Mesodermal cell (in vitro differentiated cells): ENCODE measurements around the gene C11orf21.

ENCODE experiments used
- H3K27ac ChIP-seq: 2 replicates; pipeline ENCODE4 v1.7.0; 2013; ENCODE audit warnings: mild to moderate bottlenecking, low read depth, low read length, moderate library complexity; ENCODE audit not compliant: severe bottlenecking
- H3K36me3 ChIP-seq: 2 replicates; pipeline ENCODE4 v1.7.1; 2013; ENCODE audit warnings: mild to moderate bottlenecking, low read length, moderate library complexity; ENCODE audit not compliant: control insufficient read depth, insufficient read depth
- H3K4me1 ChIP-seq: one replicate; pipeline ENCODE4 v1.7.1; 2013; ENCODE audit warnings: mild to moderate bottlenecking, low read length; ENCODE audit not compliant: insufficient read depth, control insufficient read depth, poor library complexity, severe bottlenecking
- H3K4me3 ChIP-seq: 2 replicates; pipeline ENCODE4 v1.7.0; 2013; ENCODE audit warnings: low read length, control low read depth, mild to moderate bottlenecking; ENCODE audit not compliant: insufficient read depth, poor library complexity, severe bottlenecking; ENCODE audit errors: extremely low read depth
- H3K9me3 ChIP-seq: 2 replicates; pipeline ENCODE4 v1.7.1; 2013; ENCODE audit warnings: mild to moderate bottlenecking, low read length, moderate library complexity; ENCODE audit not compliant: control insufficient read depth
- WGBS, 2 experiments: methylation state at CpG; one replicate each; pipeline ENCODE4 v1.1.5; 2013; ENCODE audit warnings: missing lambda C conversion rate in 2 of 2; ENCODE audit not compliant: insufficient coverage in 2 of 2; 5-methylcytosine and 5-hydroxymethylcytosine counted together

The C11orf21 gene

DNA sequence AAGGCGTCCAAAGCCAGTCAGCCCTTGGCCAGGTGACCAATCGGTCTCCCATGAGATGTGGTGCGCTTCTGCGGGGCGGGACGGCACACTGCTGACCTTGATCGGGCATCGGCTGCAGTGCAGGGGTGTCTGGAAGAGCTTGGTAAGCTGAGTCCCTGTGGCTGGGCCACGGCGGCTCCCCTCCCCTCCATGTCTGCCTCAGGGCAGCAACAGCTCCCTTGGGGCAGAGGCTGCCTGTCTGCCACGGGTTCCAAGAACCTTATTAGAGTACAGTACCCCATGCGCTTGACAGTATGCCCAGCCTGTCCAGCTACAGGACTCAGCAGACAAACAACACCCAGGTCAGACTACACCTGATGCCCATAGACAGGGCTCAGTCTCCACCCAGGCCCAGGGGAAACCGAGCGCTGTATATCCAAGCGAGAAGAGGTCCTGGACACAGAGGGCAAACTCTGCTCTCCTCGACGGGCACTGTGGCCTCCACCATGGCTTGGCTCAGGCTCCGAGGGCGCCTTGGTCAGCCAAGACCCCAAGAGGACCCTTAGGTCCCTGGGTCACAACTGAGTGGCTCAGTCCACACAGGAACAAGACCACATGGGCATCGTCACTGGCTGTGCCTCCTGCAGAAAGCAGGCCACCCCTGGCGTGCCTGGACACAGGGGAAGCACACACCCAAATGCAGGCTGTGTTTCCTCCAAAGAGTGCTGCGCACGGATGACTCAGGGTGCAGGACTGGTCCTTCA is 19.0 kb upstream of the C11orf21 start:
- H3K27ac ChIP-seq, result no peak overlapping the region
- no peaks in the 10 kb centered on the region for H3K4me1 ChIP-seq
- no peaks in the 10 kb centered on the region for H3K36me3 ChIP-seq
- no peak overlapping the region for H3K4me3 ChIP-seq
- no peaks in the 10 kb centered on the region for H3K9me3 ChIP-seq
- WGBS, 2 experiments, result 83 to 86% methylated on average over 21 to 23 of the region's 23 CpGs

GRCh38 chr11:2319791-2320472 is 18.2 kb upstream of the C11orf21 start:
- no peak overlapping the region for H3K4me3 ChIP-seq
- no peak overlapping the region for H3K27ac ChIP-seq
- H3K36me3 ChIP-seq, result no peaks in the 10 kb centered on the region
- 85 to 91% methylated on average over 6 to 10 of the region's 10 CpGs for WGBS, 2 experiments
- H3K4me1 ChIP-seq, result no peaks in the 10 kb centered on the region
- H3K9me3 ChIP-seq, result no peaks in the 10 kb centered on the region

DNA sequence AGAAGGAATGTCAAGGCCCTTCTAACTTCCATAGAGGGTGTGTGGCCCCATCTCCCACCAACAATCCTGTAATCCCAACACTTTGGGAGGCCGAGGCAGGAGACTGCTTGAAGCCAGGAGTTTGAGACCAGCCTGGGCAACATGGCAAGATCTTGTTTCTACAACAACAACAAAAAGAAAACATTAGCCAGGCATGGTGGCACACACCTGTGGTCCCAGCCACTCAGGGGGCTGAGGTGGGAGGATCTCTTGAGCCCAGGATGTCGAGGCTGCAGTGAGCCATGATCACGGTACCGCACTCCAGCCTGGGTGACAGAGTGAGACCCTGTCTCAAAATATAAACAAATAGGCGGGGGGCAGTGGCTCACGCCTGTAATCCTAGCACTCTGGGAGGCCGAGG is 17.0 kb upstream of the C11orf21 start:
- 90 to 95% methylated on average over 5 to 6 of the region's 7 CpGs for WGBS, 2 experiments
- Histone ChIP-seq H3K36me3 (no peaks in the 10 kb centered on the region), H3K9me3 (no peaks in the 10 kb centered on the region), H3K4me3 (no peak overlapping the region), H3K27ac (no peak overlapping the region), H3K4me1 (no peaks in the 10 kb centered on the region)

DNA sequence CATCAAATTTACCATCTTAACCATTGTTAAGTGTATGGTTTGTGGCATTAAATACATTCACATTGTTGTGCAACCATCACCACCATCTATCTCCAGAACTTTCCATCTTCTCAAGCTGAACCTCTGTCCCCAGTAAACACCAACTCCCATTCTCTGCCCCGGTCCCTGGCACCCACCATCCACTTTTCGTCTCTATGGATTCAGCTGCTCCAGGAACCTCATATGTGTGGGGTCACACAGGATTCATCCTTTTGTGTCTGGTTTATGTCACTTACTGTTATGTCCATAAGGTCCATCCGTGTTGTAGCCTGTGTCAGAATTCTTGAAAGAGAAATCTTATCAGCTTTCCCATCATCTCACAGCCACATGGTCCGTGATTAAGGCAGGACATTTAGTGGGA is 16.4 kb upstream of the C11orf21 start:
- Histone ChIP-seq H3K9me3 (no peaks in the 10 kb centered on the region), H3K36me3 (no peaks in the 10 kb centered on the region)
- 81 to 90% methylated on average over 3 of the region's 4 CpGs for WGBS, 2 experiments

GRCh38 chr11:2317354-2318050 is 15.8 kb upstream of the C11orf21 start:
- no peaks in the 10 kb centered on the region for H3K9me3 ChIP-seq
- peaks cover 6% of the 10 kb centered on the region for H3K4me1 ChIP-seq
- no peaks in the 10 kb centered on the region for H3K36me3 ChIP-seq
- no peak overlapping the region for H3K4me3 ChIP-seq
- no peak overlapping the region for H3K27ac ChIP-seq
- WGBS, 2 experiments, result 87 to 91% methylated on average over 12 to 17 of the region's 17 CpGs

More for the DNA sequence above, 16.4 kb upstream of the C11orf21 start:
- Histone ChIP-seq H3K4me3 (no peak overlapping the region), H3K4me1 (no peaks in the 10 kb centered on the region), H3K27ac (no peak overlapping the region)

- Histone ChIP-seq H3K27ac (no peak overlapping the region), H3K9me3 (no peaks in the 10 kb centered on the region), H3K36me3 (no peaks in the 10 kb centered on the region), H3K4me1 (peaks cover 7% of the 10 kb centered on the region), H3K4me3 (no peak overlapping the region)
- 92 to 95% methylated on average over 3 of the region's 3 CpGs for WGBS, 2 experiments
Observed at GRCh38 chr11:2316963-2317244, 15.2 kb upstream of the C11orf21 start.

DNA sequence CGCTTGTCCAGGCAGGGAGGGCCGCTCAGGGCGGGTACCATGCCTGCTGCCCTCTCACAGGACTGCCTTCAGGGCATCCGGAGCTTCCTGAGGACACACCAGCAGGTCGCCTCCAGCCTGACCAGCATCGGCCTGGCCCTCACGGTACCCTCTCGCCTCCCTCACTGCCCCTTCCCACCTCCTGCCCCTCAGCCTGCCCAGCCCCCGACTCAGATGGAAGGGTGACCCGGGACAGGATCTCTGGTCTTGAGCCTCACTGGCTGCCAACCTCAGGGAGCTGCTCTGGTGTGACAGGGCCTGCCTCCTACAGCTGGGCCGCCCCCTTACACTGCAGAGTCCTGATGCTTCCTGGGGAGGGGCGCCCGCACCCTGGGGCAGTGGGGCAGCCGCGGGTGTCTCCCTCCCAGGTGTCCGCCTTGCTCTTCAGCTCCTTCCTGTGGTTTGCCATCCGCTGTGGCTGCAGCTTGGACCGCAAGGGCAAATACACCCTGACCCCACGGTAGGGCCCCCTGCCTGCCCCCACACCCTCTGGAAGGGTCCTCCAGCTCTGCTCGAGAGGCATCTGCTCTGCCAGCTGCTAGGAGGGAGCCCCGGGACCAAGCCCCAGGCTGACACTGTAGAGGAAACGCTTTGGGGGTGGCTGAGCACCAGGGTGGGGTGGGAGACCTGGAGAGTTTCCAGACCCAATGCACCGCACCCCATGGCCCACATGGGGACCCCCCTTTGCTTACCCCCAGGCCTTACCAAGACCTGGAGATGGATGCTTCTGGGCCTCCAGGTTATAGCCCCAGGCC is 14.6 kb upstream of the C11orf21 start:
- Histone ChIP-seq H3K36me3 (no peaks in the 10 kb centered on the region), H3K4me3 (no peak overlapping the region), H3K9me3 (no peaks in the 10 kb centered on the region), H3K4me1 (peaks cover 7% of the 10 kb centered on the region), H3K27ac (no peak overlapping the region)
- 91 to 92% methylated on average over 18 to 21 of the region's 23 CpGs for WGBS, 2 experiments

- no peaks in the 10 kb centered on the region for H3K9me3 ChIP-seq
- H3K4me3 ChIP-seq, result no peak overlapping the region
- H3K4me1 ChIP-seq, result peaks cover 7% of the 10 kb centered on the region
- no peak overlapping the region for H3K27ac ChIP-seq
- H3K36me3 ChIP-seq, result no peaks in the 10 kb centered on the region
- WGBS, 2 experiments, result 88 to 93% methylated on average over 23 to 24 of the region's 25 CpGs
Observed at GRCh38 chr11:2315395-2316168, 13.9 kb upstream of the C11orf21 start.

- Histone ChIP-seq H3K36me3 (no peaks in the 10 kb centered on the region), H3K27ac (no peak overlapping the region), H3K4me3 (no peak overlapping the region), H3K4me1 (peaks cover 7% of the 10 kb centered on the region), H3K9me3 (no peaks in the 10 kb centered on the region)
- 84 to 88% methylated on average over 10 to 11 of the region's 16 CpGs for WGBS, 2 experiments
Observed at GRCh38 chr11:2314525-2315394, 13.0 kb upstream of the C11orf21 start.
